NCI-H2196 (cell line): ENCODE measurements around the gene TMEM145.
"Not testable (repeated sequence)": the region's sequence is repeated elsewhere in the genome, so short reads cannot be mapped to it uniquely, and the experiment has no call there.

Experiments
- DNase-seq: peaks from one replicate; lab custom pipeline; 2025; ENCODE audit not compliant: unreplicated experiment; lab: John Stamatoyannopoulos, UW

Gene TMEM145

GRCh38 chr19:42313096-42313839 lies at the start of gene TMEM145:
TSS of gene TMEM145 (plus strand) at chr19:42313309. CDS start at chr19:42313377, 68 bp downstream.
- DNase-seq: peak; percentile 77

- not testable (repeated sequence) for DNase-seq
Observed at GRCh38 chr19:42266105-42266504, 47.0 kb upstream of the TMEM145 start.

GRCh38 chr19:42266928-42267603 lies 46.0 kb upstream of the TMEM145 start:
- DNase-seq: not testable (repeated sequence)

- DNase-seq: no peak
Observed at GRCh38 chr19:42267644-42268141, 45.4 kb upstream of the TMEM145 start.

- DNase-seq: peak; percentile 99
Observed at GRCh38 chr19:42268142-42268703, 44.9 kb upstream of the TMEM145 start.

GRCh38 chr19:42268704-42269477 lies 44.2 kb upstream of the TMEM145 start, which contains the start of gene CIC:
TSS of gene CIC (plus strand) at chr19:42269252. CDS start at chr19:42271784, 2,532 bp downstream.
- peak; percentile 100 for DNase-seq

- no peak for DNase-seq
Observed at GRCh38 chr19:42269478-42270345, 43.4 kb upstream of the TMEM145 start.

- DNase-seq: no peak
Observed at GRCh38 chr19:42270346-42271044, 42.6 kb upstream of the TMEM145 start.

- no peak for DNase-seq
Observed at GRCh38 chr19:42271045-42271419, 42.1 kb upstream of the TMEM145 start.

- no peak for DNase-seq
Observed at GRCh38 chr19:42271861-42272534, 41.1 kb upstream of the TMEM145 start.

GRCh38 chr19:42272535-42272897 lies 40.6 kb upstream of the TMEM145 start:
- no peak for DNase-seq

GRCh38 chr19:42272989-42273406 lies 40.1 kb upstream of the TMEM145 start:
- no peak for DNase-seq

GRCh38 chr19:42273407-42274064 lies 39.6 kb upstream of the TMEM145 start:
- DNase-seq: no peak

GRCh38 chr19:42274065-42274682 lies 38.9 kb upstream of the TMEM145 start:
- no peak for DNase-seq

GRCh38 chr19:42275103-42275502 lies 38.0 kb upstream of the TMEM145 start:
- DNase-seq: no peak

- DNase-seq: no peak
Observed at GRCh38 chr19:42275517-42275916, 37.6 kb upstream of the TMEM145 start.

- no peak for DNase-seq
Observed at GRCh38 chr19:42276284-42276683, 36.8 kb upstream of the TMEM145 start.

- DNase-seq: no peak
Observed at GRCh38 chr19:42276821-42277220, 36.3 kb upstream of the TMEM145 start.
